Effector CD4-positive, alpha-beta T cell (primary cell): ENCODE results near the gene NDUFA5.
A peak's percentile ranks its signal among the peaks of the same experiment; 100 is the strongest.

Source experiments
- DNase-seq: peaks from one replicate; pipeline ENCODE4 v3.0.0-alpha.2; 2020

Gene NDUFA5

GRCh38 chr7:123500878-123501489 lies 56.6 kb downstream of the NDUFA5 start:
- no peak for DNase-seq

DNA sequence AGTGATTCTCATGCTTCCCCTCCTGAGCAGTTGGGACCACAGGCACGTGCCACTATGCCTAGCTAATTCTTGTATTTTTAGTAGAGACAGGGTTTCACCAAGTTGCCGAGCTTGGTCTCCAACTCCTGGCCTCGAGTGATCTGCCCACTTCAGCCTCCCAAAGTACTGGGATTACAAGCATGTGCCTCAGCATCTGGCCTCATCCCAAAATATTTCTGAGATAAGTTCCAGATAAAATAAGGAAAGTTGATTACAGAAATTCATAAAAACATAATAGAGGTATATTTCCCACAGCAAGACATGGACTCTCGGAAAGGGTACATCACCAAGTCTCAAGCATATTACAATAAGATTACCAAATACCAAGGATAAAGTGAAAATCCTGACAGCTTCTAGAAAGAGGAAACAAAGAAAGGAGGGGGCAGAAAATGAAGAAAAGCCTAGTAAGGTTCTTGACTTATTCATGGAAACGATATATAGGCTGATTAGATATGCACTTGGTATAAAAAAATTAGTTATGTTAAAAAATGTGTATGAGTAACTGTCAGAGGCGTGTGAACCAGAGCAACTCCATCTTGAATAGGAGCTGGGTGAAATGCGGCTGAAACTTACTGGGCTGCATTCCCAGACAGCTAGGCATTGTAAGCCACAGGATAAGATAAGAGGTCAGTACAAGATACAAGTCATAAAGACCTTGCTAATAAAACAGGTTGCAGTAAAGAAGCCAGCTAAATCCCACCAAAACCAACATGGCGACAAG lies 58.2 kb downstream of the NDUFA5 start:
- DNase-seq, result no peak

GRCh38 chr7:123498601-123499000 lies 59.0 kb downstream of the NDUFA5 start:
- no peak for DNase-seq

- DNase-seq, result no peak
These were observed 59.6 kb downstream of the NDUFA5 start for GRCh38 chr7:123498031-123498430.

DNA sequence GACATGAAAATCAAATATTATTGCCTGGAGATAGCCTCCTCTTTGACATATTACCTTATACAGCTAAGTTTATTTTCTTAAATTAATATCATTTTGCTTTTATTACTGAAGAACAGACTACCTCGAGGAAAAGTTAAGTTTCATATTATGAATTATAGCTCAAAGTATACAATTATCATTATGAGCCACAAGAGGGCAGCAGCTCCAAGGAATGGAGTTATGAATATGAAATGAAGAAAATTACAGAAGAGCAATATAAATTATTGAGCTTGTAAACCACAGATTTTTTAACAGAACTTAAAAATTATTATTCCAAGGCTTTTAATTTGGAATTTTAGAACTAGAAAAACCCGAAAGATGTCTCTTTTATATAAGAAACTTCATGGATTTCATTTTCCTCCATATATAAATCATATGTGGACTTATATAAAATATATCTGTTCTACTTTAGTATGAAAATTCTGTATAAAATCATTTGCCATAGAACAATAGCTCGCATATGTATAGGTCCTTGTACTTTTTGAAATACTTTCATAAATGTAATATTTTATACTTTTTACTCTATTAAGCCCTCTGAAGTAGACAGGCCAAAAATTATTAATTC lies 63.3 kb downstream of the NDUFA5 start:
- DNase-seq, result peak; percentile 14

DNA sequence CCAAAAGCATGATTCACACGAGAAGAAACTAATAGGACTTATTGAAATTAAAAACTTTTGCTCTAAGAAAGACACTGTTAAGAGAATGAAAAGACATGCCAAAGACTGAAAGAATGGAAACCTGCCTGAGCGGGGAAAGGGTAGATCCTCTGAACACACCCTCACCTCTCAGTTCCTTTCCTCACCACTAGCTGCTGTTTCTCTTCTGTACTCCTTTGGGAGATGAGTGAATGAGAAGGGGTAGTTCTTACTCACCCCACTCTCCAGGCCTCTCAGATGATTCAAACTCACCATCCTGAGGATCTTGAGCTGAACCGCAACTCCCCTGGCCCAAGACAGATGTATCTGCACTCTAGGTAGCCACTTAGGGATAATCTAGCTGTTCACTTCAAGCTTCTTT lies 65.1 kb downstream of the NDUFA5 start:
- no peak for DNase-seq
